Esophagus (tissue), 2 donors: Measurements from ENCODE around the gene RBM42. TPM values are rescaled to one million over a fixed set of nuclear protein-coding genes. Genes with fewer than 3 reads are reported as not detected.

Experiments used
- H3K27ac ChIP-seq, 2 donors: one replicate each; pipeline ENCODE4 v1.5.1; 2013; ENCODE audit warnings: low read depth in 2 of 2, mild to moderate bottlenecking in 2 of 2, inconsistent platforms in 1 of 2, low read length in 1 of 2, moderate library complexity in 1 of 2
- H3K27me3 ChIP-seq, 2 donors: one replicate each; pipeline ENCODE4 v1.6.1; 2013; ENCODE audit warnings: low read length in 2 of 2, control low read depth in 1 of 2, mild to moderate bottlenecking in 1 of 2; ENCODE audit not compliant: insufficient read depth in 2 of 2, control insufficient read depth in 1 of 2
- H3K36me3 ChIP-seq, 2 donors: one replicate each; pipeline ENCODE4 v1.6.1; 2013; ENCODE audit warnings: low read length in 1 of 2; ENCODE audit not compliant: control insufficient read depth in 2 of 2, insufficient read depth in 2 of 2
- H3K4me1 ChIP-seq, 2 donors: one replicate each; pipeline ENCODE4 v1.6.1; 2013; ENCODE audit warnings: low read length in 1 of 2; ENCODE audit not compliant: control insufficient read depth in 2 of 2, insufficient read depth in 2 of 2
- H3K4me3 ChIP-seq, 2 donors: one replicate each; pipeline ENCODE4 v1.5.1; 2013; ENCODE audit warnings: low read length in 2 of 2, mild to moderate bottlenecking in 2 of 2, low read depth in 1 of 2, moderate library complexity in 1 of 2
- H3K9me3 ChIP-seq, 2 donors: one replicate each; pipeline ENCODE4 v1.6.1; 2013; ENCODE audit warnings: mild to moderate bottlenecking in 2 of 2, low read depth in 1 of 2, low read length in 1 of 2, moderate library complexity in 1 of 2; ENCODE audit not compliant: control insufficient read depth in 2 of 2, insufficient read depth in 1 of 2
- WGBS, 2 donors: extraction: QIAGEN DNeasy Blood & Tissue Kit; methylation state at CpG; one replicate each; pipeline ENCODE4 v1.1.7; 2013; 5-methylcytosine and 5-hydroxymethylcytosine counted together
- polyA plus RNA-seq, 2 donors: library from polyadenylated mRNA; stranded (reverse); fragments of 200-250 nt; gene quantifications; one replicate each; pipeline ENCODE4 v1.2.3, GENCODE V29; 2013
- donor health status: healthy with polysubstance abuse.
- donor health status: Bipolar disorder and iron deficiency.

RBM42 gene
- polyA plus RNA-seq, 2 donors: 47.8 to 61.5 TPM

- H3K36me3 ChIP-seq: no peaks in the 10 kb centered on the region
- H3K4me1 ChIP-seq: peaks cover 3 to 4% of the 10 kb centered on the region in 2 donors
- H3K4me3 ChIP-seq: peak overlapping the region; percentile 7 to 21
- 5% methylated on average over 39 of the region's 39 CpGs for WGBS, 2 donors
- H3K27ac ChIP-seq: no peak overlapping the region
- no peaks in the 10 kb centered on the region for H3K27me3 ChIP-seq
- no peaks in the 10 kb centered on the region for H3K9me3 ChIP-seq
Observed at GRCh38 chr19:35673121-35673804, 44.4 kb downstream of the RBM42 start.

- Histone ChIP-seq H3K9me3 (no peaks in the 10 kb centered on the region), H3K27me3 (no peaks in the 10 kb centered on the region), H3K36me3 (no peaks in the 10 kb centered on the region), H3K27ac (no peak overlapping the region), H3K4me1 (peaks cover 3 to 4% of the 10 kb centered on the region in 2 donors), H3K4me3 (no peak overlapping the region)
- 76 to 77% methylated on average over 15 of the region's 15 CpGs for WGBS, 2 donors
Observed at GRCh38 chr19:35675589-35676140, 46.8 kb downstream of the RBM42 start.

Other genes with a start within 250 kb of the RBM42 start
- 1 to 10 TPM in 1 of 2 donors, under 1 TPM in 1; 0.59 to 1.4 TPM for gene FFAR2, start 180.8 kb upstream of the RBM42 start, polyA plus RNA-seq
- 100 to 1,000 TPM; 109 to 238 TPM for gene KRTDAP, start 138.6 kb upstream of the RBM42 start, polyA plus RNA-seq
- gene DMKN, start 115.4 kb upstream of the RBM42 start, polyA plus RNA-seq: 100 to 1,000 TPM; 223 to 315 TPM
- 1,000 to 10,000 TPM in 1 of 2 donors, 100 to 1,000 TPM in 1; 453 to 1,191 TPM for gene SBSN, start 100.7 kb upstream of the RBM42 start, polyA plus RNA-seq
- gene GAPDHS, start 95.6 kb upstream of the RBM42 start, polyA plus RNA-seq: not detected
- 100 to 1,000 TPM in 1 of 2 donors, 10 to 100 TPM in 1; 61.7 to 145 TPM for gene TMEM147, start 83.4 kb upstream of the RBM42 start, polyA plus RNA-seq
- under 1 TPM; 0.02 to 0.12 TPM for gene ATP4A, start 65.4 kb upstream of the RBM42 start, polyA plus RNA-seq
- not detected for gene PMIS2, start 42.9 kb upstream of the RBM42 start, polyA plus RNA-seq
- 10 to 100 TPM; 10.1 to 24.1 TPM for gene HAUS5, start 16.3 kb upstream of the RBM42 start, polyA plus RNA-seq
- gene ETV2, start 12.7 kb downstream of the RBM42 start, polyA plus RNA-seq: 1 to 10 TPM; 3.4 to 5.6 TPM
- gene COX6B1, start 19.3 kb downstream of the RBM42 start, polyA plus RNA-seq: 1,000 to 10,000 TPM; 1,022 to 1,339 TPM
- gene UPK1A, start 37.5 kb downstream of the RBM42 start, polyA plus RNA-seq: 10 to 100 TPM; 10.7 to 11.5 TPM
- under 1 TPM; 0.07 to 0.18 TPM for gene ZBTB32, start 75.5 kb downstream of the RBM42 start, polyA plus RNA-seq
- 10 to 100 TPM; 21.5 to 33.8 TPM for gene KMT2B, start 89.0 kb downstream of the RBM42 start, polyA plus RNA-seq
- 1 to 10 TPM; 4.3 to 5.1 TPM for gene IGFLR1, start 113.4 kb downstream of the RBM42 start, polyA plus RNA-seq
- gene U2AF1L4, start 116.4 kb downstream of the RBM42 start, polyA plus RNA-seq: 10 to 100 TPM; 17.4 to 43.4 TPM
- gene PSENEN, start 116.6 kb downstream of the RBM42 start, polyA plus RNA-seq: 100 to 1,000 TPM in 1 of 2 donors, 10 to 100 TPM in 1; 62.5 to 128 TPM
- 10 to 100 TPM; 10.6 to 20.9 TPM for gene LIN37, start 119.5 kb downstream of the RBM42 start, polyA plus RNA-seq
- 10 to 100 TPM; 12.5 to 18.3 TPM for gene HSPB6, start 128.0 kb downstream of the RBM42 start, polyA plus RNA-seq
- gene PROSER3, start 129.1 kb downstream of the RBM42 start, polyA plus RNA-seq: 10 to 100 TPM in 1 of 2 donors, 1 to 10 TPM in 1; 5.5 to 13.8 TPM
- 10 to 100 TPM in 1 of 2 donors, 1 to 10 TPM in 1; 5.7 to 20.8 TPM for gene ARHGAP33, start 146.5 kb downstream of the RBM42 start, polyA plus RNA-seq
- not detected for gene PRODH2, start 183.8 kb downstream of the RBM42 start, polyA plus RNA-seq
- not detected for gene NPHS1, start 223.5 kb downstream of the RBM42 start, polyA plus RNA-seq
- gene KIRREL2, start 227.9 kb downstream of the RBM42 start, polyA plus RNA-seq: under 1 TPM in 1 of 2 donors, not detected in 1; 0.02 TPM
- gene APLP1, start 239.5 kb downstream of the RBM42 start, polyA plus RNA-seq: 1 to 10 TPM in 1 of 2 donors, under 1 TPM in 1; 0.69 to 1.4 TPM